MCF 10A (cell line): Measurements from ENCODE around the gene NEO1. TPM values are rescaled to one million over a fixed set of nuclear protein-coding genes. Genes with fewer than 3 reads are reported as not detected.

Source experiments
- BruUV-seq: library from RNA; stranded (reverse); fragments of 400-500 nt; replicated peaks from 2 replicates; lab custom pipeline; 2021; lab: Mats Ljungman, UMichigan
- CTCF ChIA-PET: fragments of 300-600 bp; sonication (Branson Sonifier 250); formaldehyde crosslinking; extraction: SDS; loops from one replicate; lab custom pipeline; 2021; ENCODE audit warnings: antibody characterized with exemption, inconsistent platforms; lab: Yijun Ruan, JAX
- POLR2A ChIA-PET: fragments of 300-600, 350-650 bp; sonication (Branson Sonifier 250); formaldehyde crosslinking; extraction: SDS; loops from one replicate; lab custom pipeline; 2020; ENCODE audit warnings: antibody characterized with exemption, inconsistent platforms; lab: Yijun Ruan, JAX
- DNase-seq: peaks from one replicate; pipeline ENCODE4 v3.0.0-alpha.2; 2018; ENCODE audit not compliant: unreplicated experiment
- H3K27ac Mint-ChIP-seq: one replicate; pipeline ENCODE4 v1.8.0; 2022; ENCODE audit warnings: mild to moderate bottlenecking, low read depth, mixed read lengths; ENCODE audit not compliant: unreplicated experiment
- H3K27me3 Mint-ChIP-seq: one replicate; pipeline ENCODE4 v1.8.0; 2022; ENCODE audit warnings: mixed read lengths; ENCODE audit not compliant: insufficient read depth, unreplicated experiment
- H3K36me3 Mint-ChIP-seq: one replicate; pipeline ENCODE4 v1.8.0; 2022; ENCODE audit warnings: mild to moderate bottlenecking, moderate library complexity, mixed read lengths; ENCODE audit not compliant: insufficient read depth, unreplicated experiment
- H3K4me1 Mint-ChIP-seq: one replicate; pipeline ENCODE4 v1.8.0; 2022; ENCODE audit warnings: mixed read lengths; ENCODE audit not compliant: insufficient read depth, unreplicated experiment
- H3K4me3 Mint-ChIP-seq: one replicate; pipeline ENCODE4 v1.8.0; 2022; ENCODE audit warnings: mild to moderate bottlenecking, moderate library complexity, mixed read lengths; ENCODE audit not compliant: unreplicated experiment
- H3K9me3 Mint-ChIP-seq: one replicate; pipeline ENCODE4 v1.8.0; 2022; ENCODE audit warnings: mixed read lengths; ENCODE audit not compliant: unreplicated experiment
- CTCF ChIP-seq: fragments of 200-600 bp; IDR thresholded peaks from one replicate; pipeline ENCODE4 v1.8.0; 2022; ENCODE audit warnings: antibody characterized with exemption, mild to moderate bottlenecking; ENCODE audit not compliant: unreplicated experiment
- intact Hi-C: fragments of 100-400 bp; cut with micrococcal nuclease; formaldehyde crosslinking; loops from 2 replicates; pipeline ENCODE4 v1.14.1; 2022
- total RNA-seq: library from RNA; stranded (reverse); gene quantifications from 2 replicates; pipeline ENCODE4 v1.2.3, GENCODE V29; 2022

The NEO1 gene
- total RNA-seq, 1 experiment from 2014 or later = 13.2 TPM

DNA sequence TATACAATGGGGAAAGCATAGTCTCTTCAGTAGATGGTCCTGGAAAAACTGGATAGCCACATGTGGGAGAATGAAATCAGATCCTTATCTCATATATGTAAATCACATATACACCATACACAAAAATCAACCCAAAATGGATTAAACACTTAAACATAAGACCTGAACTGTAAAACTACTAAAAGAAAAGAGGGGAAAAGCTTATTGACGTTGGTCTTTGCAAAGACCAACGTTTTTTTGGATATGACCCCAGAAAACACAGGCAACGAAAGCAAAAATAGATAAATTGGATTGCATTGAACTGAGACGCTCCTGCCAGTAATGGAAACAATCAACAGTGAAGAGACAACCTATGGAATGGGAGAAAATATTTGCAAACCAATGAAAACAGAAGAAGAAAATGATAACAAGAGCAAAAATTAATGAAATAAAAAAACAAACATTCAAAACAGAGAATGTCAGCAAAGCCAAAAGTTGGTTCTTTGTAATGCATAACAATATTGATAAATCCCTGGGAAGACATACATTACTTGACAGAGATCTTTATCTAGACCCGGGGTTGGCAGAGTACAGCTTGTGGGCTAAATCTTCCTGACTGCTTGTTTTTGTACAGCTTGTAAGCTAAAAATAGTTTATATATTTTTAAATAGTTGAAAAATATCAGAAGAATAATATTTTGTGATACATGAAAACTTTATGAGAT is 86.9 kb downstream of the NEO1 start:
- Mint-ChIP-seq H3K27ac (no peak overlapping the region), H3K27me3 (no peaks in the 10 kb centered on the region), H3K4me3 (no peak overlapping the region), H3K9me3 (no peaks in the 10 kb centered on the region), H3K36me3 (peaks cover 4% of the 10 kb centered on the region), H3K4me1 (no peaks in the 10 kb centered on the region)
- intact Hi-C loops = no loop called here
- TF ChIP-seq CTCF = no peak
- ChIA-PET POLR2A (no interaction called here), CTCF (interaction anchor here (0.9 to 1.0 kb wide), 3 partner anchors 12 to 105 kb away, joined by 3 read pairs; no protein-coding TSS in a partner anchor)
- DNase-seq = no peak
- no TSS peak for BruUV-seq

- Mint-ChIP-seq H3K27me3 (no peaks in the 10 kb centered on the region), H3K36me3 (peaks cover 4% of the 10 kb centered on the region), H3K4me3 (no peak overlapping the region), H3K9me3 (no peaks in the 10 kb centered on the region), H3K4me1 (no peaks in the 10 kb centered on the region), H3K27ac (no peak overlapping the region)
- intact Hi-C loops = no loop called here
- BruUV-seq = no TSS peak
- POLR2A ChIA-PET = no interaction called here
- no peak for TF ChIP-seq CTCF
- CTCF ChIA-PET = interaction anchor here (0.9 to 1.0 kb wide), 3 partner anchors 12 to 104 kb away, joined by 3 read pairs; no protein-coding TSS in a partner anchor
- no peak for DNase-seq
Observed at GRCh38 chr15:73139744-73140553, 87.7 kb downstream of the NEO1 start.

DNA sequence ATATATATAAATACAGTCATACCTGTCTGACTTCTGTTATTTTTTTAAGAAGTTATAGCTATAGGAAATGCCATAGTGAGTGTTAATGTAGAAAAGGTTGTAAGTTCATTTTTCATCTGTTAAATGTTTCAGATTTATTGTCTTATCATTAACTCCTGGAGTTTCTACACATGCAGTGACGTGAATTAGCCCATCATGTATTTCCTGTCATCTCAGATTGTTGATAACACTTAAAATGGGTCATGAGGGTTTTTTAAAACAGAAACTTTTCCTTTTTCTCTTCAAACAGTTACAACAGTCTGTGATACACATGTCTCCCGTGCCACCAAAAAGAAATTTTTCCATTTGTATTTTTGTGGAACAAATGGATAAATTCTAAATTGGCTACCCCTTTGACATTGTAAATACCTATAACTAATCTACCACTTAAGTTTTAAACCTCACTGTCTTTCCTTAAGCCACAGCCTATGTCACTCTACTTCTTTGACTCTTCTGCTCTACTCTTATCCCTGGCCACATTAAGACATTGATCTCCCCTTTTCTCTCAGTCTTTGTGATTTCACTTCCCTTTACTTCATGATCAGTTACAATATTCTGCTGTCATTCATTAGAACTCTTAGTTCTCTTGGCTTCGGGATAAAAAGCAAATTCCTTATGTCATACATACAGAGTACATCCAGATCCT is 89.1 kb downstream of the NEO1 start:
- H3K4me3 Mint-ChIP-seq = no peak overlapping the region

More for the DNA sequence above, 89.1 kb downstream of the NEO1 start:
- BruUV-seq = no TSS peak
- CTCF ChIA-PET = interaction anchor here (0.7 kb wide), 1 partner anchor 313 kb away, joined by 3 read pairs; no protein-coding TSS in a partner anchor
- Mint-ChIP-seq H3K4me1 (no peaks in the 10 kb centered on the region), H3K9me3 (no peaks in the 10 kb centered on the region), H3K27ac (no peak overlapping the region), H3K36me3 (no peaks in the 10 kb centered on the region), H3K27me3 (no peaks in the 10 kb centered on the region)
- intact Hi-C loops = no loop called here
- POLR2A ChIA-PET = no interaction called here
- no peak for TF ChIP-seq CTCF
- DNase-seq = no peak
